Superior temporal gyrus (tissue), 1 donor: ENCODE measurements around the gene TBL2.
A peak's percentile ranks its signal among the peaks of the same experiment; 100 is the strongest.
"Not testable (repeated sequence)": the region's sequence is repeated elsewhere in the genome, so short reads cannot be mapped to it uniquely, and the experiment has no call there.

ENCODE experiments used
- DNase-seq: peaks from one replicate; pipeline ENCODE4 v3.0.0-alpha.2; 2016; ENCODE audit errors: extremely low spot score

TBL2 gene

DNA sequence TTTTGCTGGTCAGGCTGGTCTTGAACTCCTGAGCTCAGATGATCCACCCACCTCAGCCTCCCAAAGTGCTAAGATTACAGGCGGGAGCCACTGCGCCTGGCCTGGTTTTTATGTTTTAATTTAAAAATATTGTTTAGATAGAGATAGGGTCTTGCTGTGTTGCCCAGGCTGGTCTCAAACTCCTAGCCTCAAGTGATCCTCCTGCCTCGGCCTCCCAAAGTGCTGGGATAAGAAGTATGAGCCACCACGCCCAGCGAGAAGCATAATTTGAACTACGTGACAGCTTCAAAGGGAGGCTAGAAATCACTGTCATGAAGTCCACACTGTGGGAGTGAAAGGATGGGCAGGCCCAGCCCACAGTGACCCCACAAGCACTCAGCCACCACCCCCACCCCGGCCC is 42.5 kb downstream of the TBL2 start:
- not testable (repeated sequence) for DNase-seq

DNA sequence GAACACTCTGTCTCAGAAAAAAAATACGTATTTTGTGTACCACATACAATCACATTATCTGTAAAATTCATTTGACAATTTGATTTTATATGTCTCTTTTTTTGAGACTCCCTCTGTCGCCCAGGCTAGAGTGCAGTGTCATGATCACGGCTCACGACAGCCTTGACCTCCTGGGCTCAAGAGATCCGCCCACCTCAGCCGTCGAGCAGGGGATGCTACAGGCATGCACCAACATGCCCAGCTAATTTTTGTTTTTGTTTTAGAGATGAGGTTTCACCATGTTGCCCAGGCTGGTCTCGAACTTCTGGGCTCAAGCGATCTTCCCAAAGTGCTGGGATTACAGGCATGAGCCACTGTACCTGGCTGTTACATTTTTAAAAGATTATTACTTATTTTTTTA is 44.6 kb downstream of the TBL2 start:
- no peak for DNase-seq

DNA sequence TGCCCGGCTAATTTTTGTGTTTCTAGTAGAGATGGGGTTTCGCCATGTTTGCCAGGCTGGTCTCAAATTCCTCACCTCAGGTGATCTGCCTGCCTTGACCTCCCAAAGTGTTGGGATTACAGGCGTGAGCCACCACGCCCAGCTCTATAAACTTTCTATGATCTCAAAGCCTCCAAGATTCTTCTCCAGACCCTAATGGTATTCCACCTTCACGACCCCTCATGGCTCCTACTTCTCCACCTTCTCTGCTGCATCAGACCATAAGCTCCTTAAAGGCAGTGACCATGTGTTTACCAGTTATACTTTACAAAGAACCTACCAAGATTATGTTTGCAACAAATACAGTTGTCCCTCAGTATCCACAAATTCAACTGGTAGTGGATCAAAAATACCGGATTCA is 46.2 kb downstream of the TBL2 start:
- DNase-seq = no peak

DNA sequence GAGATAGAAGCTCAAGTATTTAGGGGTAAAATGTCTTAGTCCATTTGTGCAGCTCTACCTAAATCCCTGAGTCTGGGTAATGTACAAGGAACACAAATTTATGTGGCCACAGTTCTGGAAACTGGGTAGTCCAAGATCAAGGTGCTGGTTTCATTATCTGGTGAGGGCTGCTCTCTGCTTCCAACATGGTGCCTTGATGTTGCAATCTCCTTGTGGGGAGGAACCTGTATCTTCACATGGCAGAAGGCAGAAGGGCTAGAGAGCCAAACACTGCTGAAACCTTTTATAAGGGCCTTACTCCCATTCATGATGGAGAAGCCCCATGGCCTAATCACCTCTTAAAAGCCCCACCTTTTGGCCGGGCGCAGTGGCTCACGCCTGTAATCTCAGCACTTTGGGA is 47.6 kb downstream of the TBL2 start:
- no peak for DNase-seq

DNA sequence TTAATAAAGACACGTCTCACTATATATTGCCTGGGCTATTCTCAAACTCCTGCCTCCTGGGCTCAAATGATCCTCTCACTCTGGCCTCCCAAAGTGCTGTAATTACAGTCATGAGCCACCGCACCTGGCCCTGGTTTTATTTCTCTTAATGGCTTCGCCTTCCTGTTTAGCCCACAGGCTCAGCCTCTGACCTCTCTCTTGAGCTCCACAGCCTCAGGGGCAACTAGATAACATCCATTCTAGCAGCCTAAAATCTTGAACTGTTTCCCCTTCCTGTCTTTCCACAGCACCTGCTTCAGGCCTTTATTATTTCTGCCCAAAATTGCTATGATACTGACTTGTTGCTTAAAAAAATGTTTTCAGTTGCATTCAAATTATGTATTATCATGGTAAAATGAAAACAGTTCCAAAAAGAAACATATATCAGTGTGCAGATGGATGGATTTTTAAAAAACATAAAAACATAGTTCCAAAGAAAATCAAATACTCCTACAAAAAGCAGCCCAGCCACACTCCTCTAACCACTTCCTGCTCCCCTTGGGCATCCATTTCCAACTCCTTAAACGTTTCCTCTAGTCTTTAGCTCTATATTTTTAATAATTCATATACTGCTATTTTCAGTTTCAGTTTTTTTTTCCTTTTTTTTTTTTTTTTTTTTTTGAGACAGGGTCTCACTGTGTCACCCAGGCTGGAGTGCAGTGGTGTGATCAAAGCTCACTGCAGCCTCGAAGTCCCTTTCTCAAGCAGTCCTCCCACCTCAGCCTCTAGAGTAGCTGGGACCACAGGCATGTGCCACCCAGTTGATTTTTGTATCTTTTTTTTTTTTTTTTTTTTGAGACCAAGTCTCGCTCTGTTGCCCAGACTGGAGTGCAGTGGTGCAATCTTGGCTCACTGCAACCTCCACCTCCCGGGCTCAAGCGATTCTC is 51.2 kb downstream of the TBL2 start:
- no peak for DNase-seq

DNA sequence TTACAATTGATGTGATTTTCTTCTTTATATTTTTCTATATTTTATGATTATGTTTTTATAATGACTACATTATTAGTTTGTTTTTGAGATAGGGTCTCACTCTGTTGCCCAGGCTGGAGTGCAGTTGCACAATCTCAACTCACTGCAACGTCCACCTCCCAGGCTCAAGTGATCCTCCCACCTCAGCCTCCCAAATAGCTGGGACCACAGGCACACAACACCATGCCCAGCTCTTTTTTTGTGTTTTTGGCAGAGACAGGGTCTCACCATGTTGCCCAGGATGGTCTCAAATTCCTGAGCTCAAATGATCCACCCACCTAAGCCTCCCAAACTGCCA is 52.3 kb downstream of the TBL2 start:
- not testable (repeated sequence) for DNase-seq

DNA sequence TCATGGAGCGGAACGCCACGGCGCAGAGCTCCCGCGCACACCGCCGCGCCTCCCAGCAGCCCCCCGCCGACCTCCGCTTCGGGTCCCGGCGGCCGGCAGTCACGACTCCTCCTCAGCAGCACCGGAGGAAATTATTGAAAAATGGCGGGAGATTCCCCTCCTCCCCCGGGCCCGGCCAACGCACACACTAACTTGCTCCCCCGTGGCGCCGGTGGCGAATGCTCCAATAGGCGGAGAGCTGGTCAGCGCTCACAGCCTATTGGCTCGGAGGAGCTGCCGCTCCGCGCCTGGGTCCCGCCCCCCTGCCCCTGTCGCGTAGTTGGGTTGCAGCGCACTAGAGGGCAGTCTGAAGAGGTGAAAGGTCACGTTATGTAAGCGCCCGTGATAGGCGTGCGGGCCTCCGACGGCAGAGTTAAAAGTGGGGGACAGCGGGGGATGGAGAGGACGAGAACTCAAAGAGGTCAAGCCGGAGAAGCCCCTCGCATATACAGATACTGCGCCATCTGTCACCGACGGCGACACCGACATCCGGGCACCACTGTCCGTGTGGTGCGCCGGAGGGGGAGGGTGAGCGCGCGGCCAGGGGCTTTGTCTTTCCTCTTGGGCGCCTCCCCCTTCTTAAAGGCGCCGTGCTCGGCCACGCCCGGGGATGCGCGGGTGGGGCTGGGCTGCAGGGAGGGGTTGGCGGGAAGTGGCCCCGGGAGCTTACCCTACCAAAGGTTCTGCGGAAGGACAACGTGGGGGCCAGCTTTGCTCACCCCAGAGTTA is 56.1 kb downstream of the TBL2 start, which contains the start of gene BAZ1B:
Gene BAZ1B, minus strand, starts transcription at position 189 of the 768 bp plus-strand sequence. CDS start 360 bp downstream, outside the sequence.
- peak; percentile 97 for DNase-seq

DNA sequence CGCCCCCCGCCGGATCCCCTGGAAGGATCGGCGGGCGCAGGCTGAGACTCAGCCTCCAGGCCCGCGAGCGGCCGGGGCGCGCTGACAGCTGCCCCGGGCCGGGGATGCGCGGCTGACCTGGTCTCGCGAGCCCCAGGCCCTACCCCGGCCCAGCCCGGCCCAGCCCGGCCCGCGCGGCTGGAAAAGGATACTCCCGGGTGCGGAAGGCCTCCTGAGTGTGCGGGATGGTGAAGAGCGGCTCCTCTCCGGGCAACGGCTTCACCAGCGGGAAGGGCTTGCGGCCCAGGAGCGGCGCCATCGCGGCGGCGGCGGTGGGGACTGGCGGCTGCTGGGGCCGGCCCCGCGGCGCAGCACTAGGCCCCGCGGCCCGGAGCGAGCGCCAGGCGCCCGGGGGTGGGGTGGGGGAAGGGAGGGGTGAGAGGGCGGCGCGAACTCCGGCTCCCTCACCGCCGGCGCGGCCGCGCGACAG is 56.7 kb downstream of the TBL2 start:
- no peak for DNase-seq

DNA sequence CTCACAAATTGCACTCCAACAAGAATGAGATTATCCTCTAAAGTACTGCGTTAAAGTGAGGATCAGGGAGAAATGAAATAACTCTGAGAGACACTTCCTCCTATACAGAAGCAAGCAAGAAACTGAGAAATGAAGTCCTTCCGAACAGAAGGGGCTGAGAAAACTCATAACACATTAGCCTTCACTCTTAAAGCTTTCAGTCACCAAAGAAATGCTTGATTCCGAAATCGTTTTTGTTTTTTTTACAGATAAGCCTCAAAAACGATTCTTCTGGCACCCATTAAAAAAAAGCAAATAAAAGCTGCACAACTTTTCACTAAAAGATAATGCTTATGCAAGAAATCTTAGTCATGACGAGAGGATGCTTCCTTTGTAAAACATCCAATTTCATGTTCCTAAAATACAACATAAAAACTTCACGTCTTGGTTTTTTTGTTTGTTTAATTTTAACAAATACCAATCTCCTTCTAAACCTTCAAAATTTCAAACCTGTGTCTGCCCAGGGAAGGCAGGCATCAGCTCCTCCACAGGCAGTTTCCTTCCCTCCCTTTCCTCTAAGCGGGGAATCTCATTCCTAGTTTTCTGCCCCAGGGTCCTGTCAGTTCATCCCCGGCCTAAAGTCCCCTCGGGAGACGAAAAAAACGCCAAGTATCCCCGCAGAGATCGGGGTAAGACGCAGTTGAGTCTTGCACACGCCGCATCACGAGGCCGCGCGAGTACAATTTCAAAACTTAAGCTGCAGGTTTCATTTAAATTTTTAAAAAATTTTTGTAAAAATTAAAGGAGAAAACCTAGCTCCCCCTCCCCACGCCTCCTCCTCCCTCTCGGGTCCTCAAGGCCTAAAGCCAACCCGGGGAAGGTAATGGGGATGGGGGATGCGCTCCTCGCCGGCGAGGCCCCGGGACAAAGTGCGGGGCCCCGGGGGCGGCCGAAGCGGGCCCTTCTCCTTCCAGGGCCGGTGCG is 57.4 kb downstream of the TBL2 start:
- no peak for DNase-seq

DNA sequence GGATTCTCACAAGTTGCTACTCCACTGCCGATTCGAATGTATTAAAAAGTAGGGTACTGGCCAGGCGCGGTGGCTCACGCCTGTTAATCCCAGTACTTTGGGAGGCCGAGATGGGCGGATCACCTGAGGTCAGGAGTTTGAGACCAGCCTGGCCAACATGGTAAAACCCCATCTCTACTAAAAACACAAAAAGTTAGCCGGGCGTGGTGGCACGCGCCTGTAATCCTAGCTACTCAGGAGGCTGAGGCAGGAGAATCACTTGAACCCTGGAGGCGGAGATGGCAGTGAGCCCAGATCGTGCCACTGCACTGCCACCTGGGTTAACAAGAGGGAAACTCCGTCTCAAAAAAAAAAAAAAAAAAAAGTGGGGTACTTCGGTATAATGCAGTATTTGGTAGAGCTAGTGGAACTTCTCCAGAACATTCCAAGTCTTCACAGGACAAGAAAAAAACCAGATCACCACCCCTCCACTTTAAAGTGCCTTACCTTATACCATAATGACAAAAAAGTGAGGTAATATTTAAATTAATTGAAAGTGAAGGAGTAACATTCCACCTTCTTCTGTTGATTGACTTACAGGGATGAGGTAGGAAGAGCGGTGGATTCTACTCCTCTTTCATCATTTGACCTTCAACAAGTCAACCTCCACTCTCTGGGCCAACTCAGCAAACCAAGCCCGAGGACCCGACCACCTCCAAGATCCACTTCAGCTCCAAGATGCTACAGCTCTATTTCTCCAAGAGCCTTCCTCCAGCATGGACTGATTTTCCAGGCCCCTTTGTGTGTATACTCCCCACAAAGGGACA is 58.3 kb downstream of the TBL2 start:
- no peak for DNase-seq

DNA sequence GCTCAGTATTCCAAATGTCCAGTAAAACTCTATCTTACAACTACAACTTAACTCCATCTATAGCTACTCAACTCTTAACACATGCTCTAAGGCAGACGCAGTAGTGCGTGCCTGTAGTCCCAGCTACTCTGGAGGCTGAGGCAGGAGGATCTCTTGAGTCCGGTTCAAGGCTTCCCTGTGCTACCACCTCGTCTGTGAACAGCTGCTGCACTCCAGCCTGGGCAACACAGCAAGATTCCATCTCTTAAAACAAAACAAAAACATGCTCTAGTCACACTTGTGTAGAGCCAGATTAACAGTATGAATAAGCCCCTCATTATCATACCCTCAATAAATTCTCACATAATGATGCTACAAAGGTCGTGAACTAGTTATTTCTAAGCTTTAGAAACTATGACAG is 59.9 kb downstream of the TBL2 start:
- no peak for DNase-seq
